K562 (cell line): ENCODE measurements around the gene MFF. TPM values are rescaled to one million over a fixed set of nuclear protein-coding genes. Genes with fewer than 3 reads are reported as not detected.

ENCODE experiments used
- ATAC-seq: fragments of 200-7000 bp; cut with Tn5 transposase; 3 replicates; pipeline ENCODE4 v1.9.1; 2020; ENCODE audit warnings: moderate library complexity
- BruUV-seq: library from RNA; stranded (reverse); fragments of 400-500 nt; replicated peaks from 2 replicates; lab custom pipeline; 2021; lab: Mats Ljungman, UMichigan
- CTCF ChIA-PET: fragments of 300-600 bp; formaldehyde crosslinking; extraction: SDS; loops from one replicate; lab custom pipeline; 2021; ENCODE audit warnings: low intra/inter-chr PET ratio; lab: Yijun Ruan, JAX
- POLR2A ChIA-PET: fragments of 300-600, 350-650 bp; sonication (Branson Sonifier 250); formaldehyde crosslinking; extraction: SDS; loops from one replicate; lab custom pipeline; 2021; ENCODE audit warnings: antibody characterized with exemption, inconsistent platforms; lab: Yijun Ruan, JAX
- DNase-seq, 4 experiments: peaks; one replicate each; pipeline versions ENCODE4 v3.0.0 to v3.0.0-alpha.2; 2011 to 2018; ENCODE audit warnings: low spot score in 3 of 4, mixed read lengths in 3 of 4; ENCODE audit errors: extremely low read depth in 1 of 4
- FAIRE-seq: peaks from 2 replicates; lab custom pipeline; 2011; peaks lifted over from hg19 to GRCh38; lab: Jason Lieb, UNC
- H2AFZ ChIP-seq: 2 replicates; pipeline ENCODE4 v1.6.0; 2011; ENCODE audit warnings: low read depth, low read length, control low read depth, inconsistent platforms
- H3K27ac ChIP-seq: fragments of 200-600 bp; 3 replicates; pipeline ENCODE4 v1.8.0; 2011; ENCODE audit warnings: low read depth, mild to moderate bottlenecking, control low read depth, inconsistent platforms, low read length, moderate library complexity, mixed read lengths; ENCODE audit errors: extremely low read depth
- H3K27me3 ChIP-seq, 2 experiments: fragments of 300-600 bp in 1 of 2; 2 replicates in 1 of 2; 3 replicates in 1 of 2; pipeline versions ENCODE4 v1.6.0 to v1.8.0; 2011; ENCODE audit warnings: inconsistent platforms in 2 of 2, low read length in 2 of 2, mild to moderate bottlenecking in 1 of 2, mixed read lengths in 1 of 2, moderate library complexity in 1 of 2; ENCODE audit not compliant: control insufficient read depth in 2 of 2, insufficient read depth in 2 of 2
- H3K36me3 ChIP-seq: fragments of 300-600 bp; 3 replicates; pipeline ENCODE4 v1.8.0; 2011; ENCODE audit warnings: mild to moderate bottlenecking, low read length, inconsistent platforms; ENCODE audit not compliant: control insufficient read depth, insufficient read depth
- H3K4me1 ChIP-seq, 2 experiments: fragments of 200-600 bp in 1 of 2; replicated peaks in 1 of 2; 2 replicates in 1 of 2; 3 replicates in 1 of 2; pipeline versions ENCODE4 v1.5.1 to v1.8.0; 2011; ENCODE audit warnings: inconsistent platforms in 2 of 2, low read length in 2 of 2, mild to moderate bottlenecking in 1 of 2, mixed read lengths in 1 of 2, moderate library complexity in 1 of 2; ENCODE audit not compliant: control insufficient read depth in 2 of 2, insufficient read depth in 2 of 2
- H3K4me2 ChIP-seq: 2 replicates; pipeline ENCODE4 v1.6.1; 2011; ENCODE audit warnings: low read length, control low read depth, inconsistent platforms, mixed read lengths; ENCODE audit not compliant: insufficient read depth
- H3K4me3 ChIP-seq: fragments of 200-600 bp; sonication (generic), shearing (Covaris generic); 2 replicates; pipeline ENCODE4 v1.5.1; 2016; ENCODE audit warnings: control low read depth, inconsistent platforms
- H3K79me2 ChIP-seq: fragments of 200-600 bp; 3 replicates; pipeline ENCODE4 v1.8.0; 2011; ENCODE audit warnings: low read length, inconsistent platforms; ENCODE audit not compliant: control insufficient read depth, insufficient read depth
- H3K9ac ChIP-seq, 2 experiments: 2 replicates each; pipeline versions ENCODE4 v1.6.0 to v1.6.1; 2011; ENCODE audit warnings: low read depth in 2 of 2, low read length in 2 of 2, control low read depth in 1 of 2, inconsistent platforms in 1 of 2, mild to moderate bottlenecking in 1 of 2, mixed read lengths in 1 of 2; ENCODE audit not compliant: insufficient read depth in 1 of 2
- H3K9me1 ChIP-seq: one replicate; pipeline ENCODE4 v1.6.0; 2011; ENCODE audit warnings: inconsistent platforms, mild to moderate bottlenecking, low read length, moderate library complexity; ENCODE audit not compliant: control insufficient read depth, insufficient read depth
- H3K9me3 ChIP-seq: replicated peaks from 2 replicates; pipeline ENCODE4 v1.5.1; 2011; ENCODE audit warnings: low read depth, low read length, inconsistent platforms; ENCODE audit not compliant: control insufficient read depth, insufficient read depth
- H4K20me1 ChIP-seq: replicated peaks from 2 replicates; pipeline ENCODE4 v1.6.1; 2011; ENCODE audit warnings: low read length, inconsistent platforms, mixed read lengths; ENCODE audit not compliant: control insufficient read depth, insufficient read depth
- CBX3 ChIP-seq, 2 experiments: IDR thresholded peaks; 1 replicate in 1 of 2; 2 replicates in 1 of 2; pipeline ENCODE4 v1.6.1; 2012; ENCODE audit warnings: inconsistent platforms in 2 of 2, low read length in 2 of 2, borderline replicate concordance in 1 of 2, control low read depth in 1 of 2
- CBX5 ChIP-seq: IDR thresholded peaks from 2 replicates; pipeline ENCODE4 v1.6.1; 2014; ENCODE audit warnings: low read depth, borderline replicate concordance
- HDAC1 ChIP-seq, 2 experiments: fragments of 450-650 bp; IDR thresholded peaks; 2 replicates each; pipeline ENCODE4 v1.6.1; 2016 to 2017; ENCODE audit warnings: inconsistent platforms in 1 of 2, mild to moderate bottlenecking in 1 of 2, moderate library complexity in 1 of 2
- PHF21A ChIP-seq: fragments of 450-650 bp; IDR thresholded peaks from 2 replicates; pipeline ENCODE4 v1.6.1; 2017; ENCODE audit warnings: low read depth, borderline replicate concordance
- ZBTB33 ChIP-seq: sonication (generic); formaldehyde crosslinking; IDR thresholded peaks from 2 replicates; pipeline ENCODE4 v1.8.1; 2023; ENCODE audit warnings: mild to moderate bottlenecking, missing genetic modification reagents
- ZBTB49 ChIP-seq: sonication (generic); formaldehyde crosslinking; IDR thresholded peaks from 2 replicates; pipeline ENCODE4 v1.8.0; 2022; ENCODE audit warnings: missing genetic modification reagents, mild to moderate bottlenecking, borderline replicate concordance
- ZBTB8A ChIP-seq: fragments of 450-650 bp; IDR thresholded peaks from 2 replicates; pipeline ENCODE4 v1.6.1; 2018; ENCODE audit warnings: mild to moderate bottlenecking, moderate library complexity; ENCODE audit not compliant: partially characterized antibody
- ZFP36 ChIP-seq: fragments of 150-350 bp; IDR thresholded peaks from 2 replicates; pipeline ENCODE4 v1.6.1; 2018; ENCODE audit warnings: low read length, low read depth; ENCODE audit not compliant: partially characterized antibody
- ZNF140 ChIP-seq: fragments of 250-450 bp; sonication (Bioruptor Pico); IDR thresholded peaks from 2 replicates; pipeline ENCODE4 v1.8.0; 2021; ENCODE audit warnings: moderate library complexity, mild to moderate bottlenecking, inconsistent platforms
- ZNF174 ChIP-seq: fragments of 250-450 bp; sonication (Bioruptor Pico); IDR thresholded peaks from 2 replicates; pipeline ENCODE4 v1.4.0; 2020; ENCODE audit warnings: mild to moderate bottlenecking
- ZNF280B ChIP-seq: fragments of 250-450 bp; sonication (Bioruptor Pico); IDR thresholded peaks from 2 replicates; pipeline ENCODE4 v1.5.1; 2021; ENCODE audit warnings: mild to moderate bottlenecking
- ZNF347 ChIP-seq: fragments of 450-650 bp; formaldehyde crosslinking; IDR thresholded peaks from 2 replicates; pipeline ENCODE4 v1.4.0; 2020; ENCODE audit warnings: low read depth, mild to moderate bottlenecking, moderate library complexity
- WGBS: fragments of 100-300 bp; shearing (Covaris generic); methylation state at CpG from one replicate; pipeline ENCODE4 v1.1.6; 2016; ENCODE audit warnings: low coverage, mixed read lengths; ENCODE audit not compliant: insufficient coverage; ENCODE audit errors: missing lambda C conversion rate; 5-methylcytosine and 5-hydroxymethylcytosine counted together
- in situ Hi-C: fragments of 300-500 bp; cut with MboI; formaldehyde crosslinking; loops from 4 replicates; pipeline ENCODE4 v1.15.0; 2018; ENCODE audit warnings: inconsistent platforms, mixed read lengths
- intact Hi-C: fragments of 100-400 bp; cut with micrococcal nuclease; formaldehyde crosslinking; loops from 2 replicates; pipeline ENCODE4 v1.14.2; 2022
- polyA plus RNA-seq, 8 experiments: library from polyadenylated mRNA; depleted of rRNA in 4 of 8; stranded (reverse) in 5 of 8; unstranded in 3 of 8; fragments of >200 nt; fragmentation: Nextera tagmentation in 2 of 8; fragmentation: Illumina TruSeq in 1 of 8; extraction: Ambion mirVana in 2 of 8; extraction: Trizol in 1 of 8; gene quantifications; 2 replicates each; pipeline versions ENCODE4 v1.2.1 to v1.2.3, GENCODE V29; 2011 to 2014; ENCODE audit warnings: inconsistent platforms in 1 of 8, missing spikeins in 1 of 8
- total RNA-seq, 7 experiments: library from RNA; depleted of rRNA in 6 of 7; stranded (reverse); fragments of >200 nt in 6 of 7; fragmentation: Illumina TruSeq in 2 of 7; extraction: Trizol in 2 of 7; gene quantifications; 2 replicates each; pipeline versions ENCODE4 v1.2.1 to v1.2.3, GENCODE V29; 2011 to 2021; ENCODE audit warnings: low replicate concordance in 1 of 7

The MFF gene
- total and polyA plus RNA-seq, 9 of the 15 experiments (the other 6 are each of a cell fraction or from before 2014, with no cell fraction given) = 9.4 to 75.4 (median 55.7) TPM

GRCh38 chr2:227296671-227297405 lies 28.2 kb upstream of the MFF start (continued):
- no peak for TF ChIP-seq ZFP36

- no peaks in the 10 kb centered on the region for H3K9me1 ChIP-seq
- no TSS peak for BruUV-seq
- H3K27ac ChIP-seq = no peak overlapping the region
- H3K4me1 ChIP-seq = no peaks in the 10 kb centered on the region
- intact Hi-C loops = no loop called here
- H2AFZ ChIP-seq = no peak overlapping the region
- no peaks in the 10 kb centered on the region for H3K36me3 ChIP-seq
- H3K9ac ChIP-seq = no peak overlapping the region
- CTCF ChIA-PET = no interaction called here
- 0 out of 5 replicates have a peak, but pooled peaks cover 0 to 3% of the 10 kb centered on the region in 2 experiments for H3K27me3 ChIP-seq
- H3K4me3 ChIP-seq = no peak overlapping the region
- no peak for DNase-seq
- no peak for ATAC-seq
- H4K20me1 ChIP-seq = no peaks in the 10 kb centered on the region
- no peaks in the 10 kb centered on the region for H3K79me2 ChIP-seq
- POLR2A ChIA-PET = no interaction called here
- in situ Hi-C loops = no loop called here
- H3K4me2 ChIP-seq = no peak overlapping the region
- H3K9me3 ChIP-seq = no peaks in the 10 kb centered on the region
- 0% methylated on average over 1 of the region's 1 CpG for WGBS
- no peak for FAIRE-seq
- no peak for TF ChIP-seq ZNF174 (CRISPR knock-in tag)
- no peak for TF ChIP-seq PHF21A
- TF ChIP-seq HDAC1 (IDR thresholded peaks at IDR 0.05) = no peak
- TF ChIP-seq CBX3 (IDR thresholded peaks at IDR 0.05; ENCODE audit: borderline replicate concordance in 1 of 2, low read length in 2 of 2) = no peak
- no peak for TF ChIP-seq ZNF347 (CRISPR knock-in tag)
- no peak for TF ChIP-seq ZBTB8A
- no peak for TF ChIP-seq ZBTB33 (CRISPR knock-in tag)
- no peak for TF ChIP-seq ZNF280B
- TF ChIP-seq ZNF140 (CRISPR knock-in tag) = no peak
- no peak for TF ChIP-seq CBX5
- no peak for TF ChIP-seq ZBTB49 (CRISPR knock-in tag)
These were observed 23.5 kb upstream of the MFF start for GRCh38 chr2:227301523-227301922.
